ENCODE data around the gene KCNC1.

Gene KCNC1

DNA sequence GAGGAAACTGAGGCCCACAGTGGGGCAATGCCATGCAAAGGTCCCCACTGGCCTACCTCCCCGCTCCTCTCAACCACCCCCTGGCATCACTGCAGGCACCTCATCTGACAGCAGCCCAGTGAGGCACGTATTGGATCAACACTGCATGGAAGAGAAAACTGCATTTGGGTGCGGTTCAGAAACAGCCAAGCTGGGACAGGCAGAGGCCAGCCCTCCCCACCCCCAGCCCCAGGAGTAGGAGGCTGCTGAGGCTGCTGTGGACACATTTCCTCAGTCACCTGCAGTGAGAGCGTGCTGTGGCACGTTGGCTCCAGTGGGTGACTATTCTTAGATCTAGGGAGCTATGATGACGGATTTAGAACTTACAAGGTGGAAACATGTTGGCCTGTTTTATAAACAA, 63.7 kb downstream of the KCNC1 start:
- no peak for DNase-seq

DNA sequence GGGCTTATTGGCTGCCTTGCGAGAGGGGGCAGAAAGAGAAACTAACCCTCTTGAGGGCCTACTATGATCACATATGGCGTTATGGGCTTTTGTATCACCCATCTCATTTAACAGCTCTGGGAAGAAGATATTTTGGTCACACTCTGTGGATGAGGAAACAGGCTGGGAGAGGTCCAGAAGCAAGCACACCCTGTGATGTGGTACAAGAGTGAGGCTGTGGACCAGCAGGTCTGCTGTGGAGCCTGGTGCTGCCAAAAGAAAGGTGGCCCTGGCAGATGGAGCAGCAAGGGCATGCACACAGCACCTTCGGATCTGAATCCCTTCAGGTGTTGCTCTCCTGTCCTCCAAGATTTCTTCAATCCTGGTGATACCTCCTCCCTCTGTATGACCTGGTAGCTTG, 64.1 kb downstream of the KCNC1 start:
- no peak for DNase-seq

DNA sequence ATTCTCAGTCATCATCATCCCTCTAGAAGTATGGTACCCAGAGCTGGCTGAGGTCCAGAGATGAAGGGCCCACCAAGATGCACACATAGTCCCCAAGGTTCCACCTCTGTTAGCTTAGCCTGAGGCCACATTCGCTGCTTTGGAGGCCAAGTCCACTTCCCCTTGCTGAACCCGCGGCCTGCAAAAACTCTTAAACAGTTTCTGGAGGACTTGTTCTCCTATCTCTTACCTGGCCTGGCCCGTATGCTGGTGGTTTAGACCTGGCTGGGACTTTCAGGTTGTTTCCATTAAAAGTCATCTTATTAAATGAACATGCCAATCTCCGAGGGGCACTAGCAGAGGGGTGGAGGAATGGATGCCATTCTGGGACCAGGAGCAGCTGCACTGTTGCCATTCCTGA, 64.6 kb downstream of the KCNC1 start:
- DNase-seq: no peak

DNA sequence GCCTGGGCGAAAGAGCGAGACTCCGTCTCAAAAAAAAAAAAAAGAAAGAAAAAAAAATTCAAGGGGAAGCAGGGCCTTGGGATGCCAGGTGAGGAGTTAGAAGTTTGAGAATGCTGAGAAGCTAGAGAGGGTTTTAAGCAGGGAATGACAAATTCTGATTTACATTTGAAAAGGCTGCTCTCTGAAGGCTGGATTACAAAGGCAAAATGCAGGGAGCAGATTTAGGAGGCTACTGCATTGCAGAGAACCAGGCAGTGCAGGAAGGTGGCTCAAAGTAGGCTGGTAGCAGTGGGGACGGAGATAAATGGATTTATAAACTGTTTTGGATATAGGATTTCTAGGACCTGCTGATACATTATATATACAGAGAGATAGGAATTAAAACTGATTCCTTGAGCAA, 66.6 kb downstream of the KCNC1 start:
- DNase-seq: no peak

DNA sequence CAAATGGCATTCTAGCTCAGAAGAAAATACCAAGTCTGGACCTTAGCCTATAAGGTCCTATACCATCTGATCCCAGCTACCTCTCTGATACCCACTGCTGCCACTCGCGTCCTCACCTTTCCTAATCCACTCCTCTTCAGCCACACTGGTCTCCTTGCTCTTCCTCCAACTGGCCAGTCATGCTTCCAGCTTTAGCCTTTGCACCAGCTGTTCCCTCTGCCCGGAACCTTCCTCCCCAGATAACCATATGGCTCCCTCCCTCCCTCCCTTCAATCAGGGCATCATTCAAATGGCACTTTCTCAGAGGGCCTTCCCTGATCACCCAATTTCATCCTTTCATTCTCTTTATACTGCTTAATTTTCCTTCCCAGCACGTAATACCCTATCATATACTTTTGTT, 67.9 kb downstream of the KCNC1 start:
- no peak for DNase-seq

DNA sequence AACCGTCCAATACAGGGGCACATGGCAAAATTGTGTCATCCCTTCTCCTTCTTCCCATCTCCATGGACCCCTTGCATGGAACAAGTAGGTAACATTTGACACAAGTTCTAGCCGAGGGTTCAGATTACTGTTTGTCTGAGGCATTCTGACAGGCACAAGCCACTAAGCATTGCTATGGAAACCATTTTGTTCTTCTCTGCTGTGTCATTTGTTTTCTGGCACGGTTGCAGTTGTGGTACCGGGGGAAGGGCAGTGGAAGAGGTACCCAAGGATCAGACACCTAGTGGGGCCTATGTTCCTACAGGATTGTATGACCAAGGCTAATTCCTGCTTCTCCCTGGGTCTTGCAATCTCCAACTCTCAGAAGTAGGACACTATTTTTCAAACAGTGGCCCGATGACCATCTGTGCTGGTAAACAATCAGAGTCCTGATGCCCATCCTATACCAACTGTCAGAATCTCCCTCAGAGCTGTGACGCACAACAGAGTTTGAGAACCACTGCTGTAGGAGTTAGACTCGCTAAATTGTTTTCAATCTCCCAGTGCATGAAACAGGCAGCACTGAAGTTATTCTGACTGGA, 69.3 kb downstream of the KCNC1 start:
- DNase-seq: no peak

DNA sequence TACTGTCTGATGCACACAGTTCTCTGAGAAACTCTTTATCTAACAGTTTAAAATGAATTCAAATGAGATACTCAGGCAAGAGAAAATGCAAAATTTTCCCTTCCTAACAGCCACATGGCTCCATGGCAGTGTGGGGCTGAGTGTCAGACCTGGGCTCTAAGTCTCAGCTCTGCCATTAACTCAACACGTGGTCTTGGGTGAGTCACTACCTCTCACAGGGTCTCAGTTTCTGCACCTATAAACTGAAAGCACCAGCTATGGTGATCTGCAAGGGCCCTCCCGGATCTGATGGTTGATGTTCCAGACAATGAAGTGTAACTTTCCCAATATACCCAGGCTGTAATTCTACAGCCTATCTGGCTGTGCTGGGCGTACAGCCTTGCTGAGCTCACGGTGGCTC, 70.5 kb downstream of the KCNC1 start:
- DNase-seq: no peak

DNA sequence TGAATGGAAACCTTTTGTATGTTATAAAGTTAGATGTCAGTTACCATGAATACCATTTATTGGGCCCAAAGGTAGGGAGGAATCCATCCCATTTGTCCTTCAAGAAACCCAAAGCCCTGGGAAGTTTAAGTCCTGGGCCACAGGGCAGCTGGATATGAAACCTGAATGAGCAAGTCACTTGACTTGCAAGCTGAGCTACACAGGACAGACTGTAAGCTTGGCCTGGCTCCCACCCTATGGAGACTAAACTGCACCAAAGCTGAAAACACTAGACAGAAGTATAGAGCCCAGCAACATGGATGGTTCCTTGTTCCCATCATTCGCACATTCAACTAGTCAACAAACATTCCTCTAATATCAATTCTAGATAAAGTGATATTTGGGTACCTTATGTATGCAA, 71.3 kb downstream of the KCNC1 start:
- no peak for DNase-seq

DNA sequence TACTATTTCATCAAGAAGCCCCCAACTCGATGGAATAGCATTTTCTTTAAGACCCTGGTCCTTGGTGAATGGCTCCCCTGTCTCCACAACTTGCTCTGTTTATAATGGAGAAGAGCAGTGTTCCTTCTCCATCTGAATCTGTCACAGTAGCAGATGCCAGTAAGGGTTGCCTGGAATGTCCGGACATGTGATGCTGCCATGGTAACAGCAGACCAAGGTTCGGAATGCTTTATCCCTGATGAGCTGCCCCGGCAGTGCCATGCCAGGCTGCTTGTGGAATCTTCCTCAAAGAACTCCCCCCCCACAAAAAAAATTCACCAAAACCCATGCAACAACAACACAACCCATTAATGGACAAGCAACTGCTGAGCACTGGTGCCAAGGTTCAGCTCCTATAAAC, 72.5 kb downstream of the KCNC1 start:
- DNase-seq: no peak

DNA sequence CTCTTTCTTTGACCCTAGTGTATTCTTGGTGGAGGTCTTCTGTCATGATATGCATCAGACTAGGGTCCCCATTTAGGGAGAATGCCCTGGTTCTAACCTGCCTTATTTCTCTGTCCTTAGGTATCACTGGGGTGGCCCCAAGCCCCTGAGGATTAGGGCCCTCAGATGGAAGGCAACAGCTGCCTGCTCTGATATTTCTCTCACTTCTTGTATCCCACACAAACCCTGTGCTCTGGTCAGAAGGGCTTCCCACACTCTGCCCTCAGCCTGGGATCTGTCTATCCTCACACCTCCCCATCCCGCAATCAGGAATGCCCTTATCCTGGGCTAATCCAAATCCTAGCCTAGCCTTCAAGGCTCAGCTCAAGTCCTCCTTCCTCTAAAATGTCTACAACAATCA, 75.5 kb downstream of the KCNC1 start:
- no peak for DNase-seq

DNA sequence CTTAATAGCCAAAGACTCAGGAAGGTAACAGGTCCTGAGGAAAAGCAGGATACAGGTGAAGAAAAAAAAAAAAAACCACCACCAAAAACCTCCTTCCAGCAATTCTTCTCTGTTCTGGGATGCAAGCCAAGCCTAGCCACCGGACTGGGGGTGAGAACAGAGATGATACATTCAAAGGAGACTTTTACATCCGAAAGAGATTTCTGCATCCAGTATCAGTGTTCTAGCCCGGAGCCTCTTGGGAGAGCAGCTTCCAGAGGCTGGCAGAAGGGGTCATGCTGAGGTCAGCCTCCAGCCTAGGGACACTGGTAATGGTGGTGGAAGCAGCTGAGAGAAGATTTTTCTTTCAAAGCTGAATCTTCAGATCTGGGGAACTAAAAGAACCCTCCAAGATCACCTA, 76.2 kb downstream of the KCNC1 start:
- no peak for DNase-seq

DNA sequence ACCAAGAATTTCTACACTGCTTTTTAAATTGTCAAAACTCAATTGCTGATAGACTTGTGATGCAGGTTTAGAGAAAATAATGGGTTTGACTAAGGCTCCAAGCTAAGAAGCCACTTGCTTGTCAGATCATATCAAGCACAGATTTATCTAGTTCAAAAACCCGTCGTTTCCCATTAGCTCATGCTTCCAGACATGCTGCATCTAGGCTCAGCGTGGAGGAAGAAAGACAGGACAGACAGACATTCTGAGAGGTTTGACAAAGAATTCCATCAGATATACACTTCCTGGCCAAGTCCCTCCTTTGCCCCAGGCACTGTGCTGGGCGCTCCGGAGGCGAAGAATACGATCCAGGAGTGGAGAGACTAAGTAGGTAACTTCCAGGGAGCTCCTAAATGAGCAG, 76.8 kb downstream of the KCNC1 start:
- no peak for DNase-seq

DNA sequence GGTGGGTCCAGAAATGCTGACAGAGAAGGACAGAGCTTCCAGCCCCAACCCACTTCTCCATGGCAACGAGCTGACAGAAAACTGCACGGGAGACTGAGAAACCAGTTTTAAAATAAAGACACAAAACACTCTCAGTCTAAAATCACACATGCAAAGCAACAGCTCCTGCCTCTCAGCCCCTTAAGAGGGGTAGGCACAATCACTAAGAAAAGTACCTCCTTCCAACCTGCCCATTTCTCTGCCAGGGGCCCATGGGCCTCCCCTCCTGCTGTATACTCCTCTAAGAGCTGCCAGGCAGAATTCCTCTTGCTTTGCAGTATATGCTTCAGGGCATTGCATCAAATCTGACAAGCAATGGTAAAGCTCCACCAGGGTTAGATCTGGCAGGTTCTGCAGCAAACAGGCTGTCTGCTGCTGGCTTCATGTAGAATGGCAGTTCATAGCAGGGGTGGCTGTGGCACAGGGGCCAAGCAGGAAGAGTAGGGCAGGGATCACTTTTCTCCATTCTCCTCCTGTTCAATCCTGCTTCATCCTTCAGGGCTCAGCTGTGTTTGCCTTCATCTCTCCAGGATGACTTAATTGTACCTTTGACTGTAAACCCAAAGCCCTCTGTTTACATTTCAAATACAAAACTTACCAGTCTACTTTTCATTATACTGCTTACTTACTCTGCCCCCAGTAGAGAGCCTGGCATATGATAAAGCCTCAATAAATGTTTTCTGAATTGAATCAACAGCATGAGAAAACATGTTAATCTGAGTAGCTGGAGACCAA, 77.7 kb downstream of the KCNC1 start:
- peak; percentile 43 for DNase-seq

DNA sequence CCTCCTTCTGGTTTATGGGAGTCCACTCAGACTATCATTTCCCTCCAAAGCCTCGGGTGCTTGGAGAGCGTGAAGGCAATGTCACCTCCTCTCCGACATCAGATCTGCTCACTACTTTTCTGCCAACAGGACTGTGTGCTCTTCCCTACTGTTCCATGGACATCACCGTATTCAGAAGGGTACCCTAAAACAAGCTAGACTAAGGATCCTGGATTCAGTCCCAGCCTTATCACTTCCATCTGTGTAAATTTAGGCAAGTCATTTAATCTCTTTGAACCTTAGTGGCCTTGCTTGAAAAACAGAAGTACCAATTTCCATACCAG, 78.2 kb downstream of the KCNC1 start:
- DNase-seq: no peak

DNA sequence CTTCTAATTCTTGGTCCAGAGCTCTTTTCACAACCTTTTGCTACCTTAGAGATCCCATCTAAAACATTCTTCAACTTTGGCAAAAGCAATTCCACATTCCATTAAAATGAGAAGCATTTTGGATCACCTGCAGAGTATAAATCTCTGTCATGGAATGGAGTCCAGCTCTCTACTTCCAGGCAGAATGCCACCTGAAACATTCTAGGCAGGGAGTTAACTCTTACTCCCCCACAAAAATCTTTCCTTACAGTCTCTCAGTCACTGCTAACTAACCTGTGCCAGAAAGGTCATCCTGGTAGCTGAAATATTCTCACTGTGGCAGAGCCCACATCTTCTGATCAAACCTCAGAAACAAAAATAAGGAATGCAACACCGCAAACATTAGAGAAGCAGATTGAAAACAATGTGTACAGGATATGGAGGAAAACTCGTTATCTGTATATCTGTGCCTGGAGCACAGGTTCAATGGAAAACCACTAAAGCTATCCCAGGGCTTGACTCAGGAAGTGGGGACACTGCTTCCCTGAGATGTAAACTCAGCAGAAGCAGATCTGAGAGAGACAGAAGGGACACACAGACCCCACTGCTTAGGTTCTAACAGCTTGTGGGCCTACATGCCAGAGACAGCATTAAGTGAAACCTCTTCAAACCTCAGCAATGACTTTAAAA, 78.9 kb downstream of the KCNC1 start:
- no peak for DNase-seq

DNA sequence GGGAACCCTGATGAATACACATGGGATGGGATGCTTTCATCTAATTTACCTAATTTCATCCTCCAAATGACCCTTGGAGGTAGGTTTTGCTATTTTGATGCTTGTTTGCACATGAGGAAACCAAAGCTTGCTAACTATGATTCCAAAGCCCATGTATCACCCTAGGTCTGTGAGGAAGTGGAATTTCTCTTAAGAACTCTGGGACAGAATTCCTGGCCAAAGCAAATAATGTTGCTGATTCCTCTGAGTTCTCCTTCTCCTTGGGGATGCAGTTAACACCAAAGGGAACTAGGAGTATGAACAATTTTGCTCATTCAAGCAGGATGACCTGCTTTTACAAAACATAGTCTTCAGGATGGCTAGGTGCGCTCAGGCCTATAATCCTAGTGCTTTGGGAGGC, 80.0 kb downstream of the KCNC1 start:
- no peak for DNase-seq

DNA sequence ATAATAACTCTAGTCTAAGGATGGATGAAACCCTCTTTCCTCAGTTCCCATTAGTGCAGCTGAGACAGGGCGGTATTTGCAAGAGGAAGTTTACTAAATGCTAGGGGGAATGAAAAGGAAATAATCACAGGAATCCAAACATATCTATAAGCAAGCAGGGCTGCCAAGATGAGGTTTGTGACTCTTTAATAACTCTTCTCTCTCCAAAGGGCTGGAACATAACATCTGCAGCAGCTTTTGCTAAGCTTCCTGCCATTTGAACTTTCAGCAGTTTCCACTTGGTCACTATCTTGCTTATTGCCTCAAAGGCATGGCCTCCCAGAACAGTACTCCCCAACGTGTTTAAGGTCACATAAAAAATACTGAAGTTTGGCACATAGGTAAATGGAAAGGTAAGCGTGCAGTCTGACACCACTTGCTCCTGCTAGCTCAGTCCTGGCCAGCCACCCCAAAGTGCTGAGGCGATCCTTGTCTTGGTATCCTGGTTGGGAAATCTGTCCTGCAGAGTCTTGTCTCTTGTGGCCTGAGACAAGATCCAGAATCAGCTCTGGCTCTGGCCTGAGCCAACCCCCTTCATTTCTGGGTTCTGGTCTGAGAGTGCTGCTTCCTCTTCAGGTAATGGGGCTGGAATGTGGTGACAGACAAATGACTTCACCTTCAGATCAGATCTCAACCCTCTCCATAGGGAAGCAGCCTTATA, 81.8 kb downstream of the KCNC1 start:
- DNase-seq: no peak

DNA sequence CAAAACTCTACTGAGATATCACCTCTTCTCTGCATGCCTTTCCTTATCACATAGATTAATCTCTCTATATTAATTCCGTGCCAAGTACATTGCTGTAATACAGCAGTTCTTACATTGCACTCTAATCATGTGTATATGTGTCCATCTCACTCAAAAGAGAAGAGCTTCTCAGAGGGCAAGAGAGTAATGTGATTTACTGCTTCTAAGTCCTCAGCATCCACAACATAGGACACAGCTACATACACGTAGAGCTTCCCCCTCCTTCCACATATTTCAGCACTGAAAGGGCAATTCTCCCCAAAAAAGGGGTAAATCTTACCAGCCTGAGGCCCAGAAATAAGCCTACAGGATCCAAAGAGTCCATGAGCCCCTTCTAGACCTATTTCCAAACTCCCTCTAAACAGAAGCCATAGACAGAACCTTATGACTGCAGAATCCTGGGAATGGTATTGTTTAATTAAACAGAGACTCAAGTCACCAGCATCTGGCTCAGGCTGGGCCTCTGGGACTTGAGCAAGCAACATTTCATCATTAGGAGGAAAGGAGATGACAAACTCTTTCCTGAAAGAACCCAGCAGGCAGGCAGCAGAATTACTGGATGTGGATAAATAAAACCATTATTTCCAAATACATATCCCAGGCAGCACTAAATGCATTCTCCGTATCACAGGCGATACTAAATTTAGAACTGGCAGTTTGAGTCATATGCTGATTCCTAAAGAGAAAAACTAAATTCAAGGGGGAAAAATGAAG, 87.2 kb downstream of the KCNC1 start:
- DNase-seq: no peak

DNA sequence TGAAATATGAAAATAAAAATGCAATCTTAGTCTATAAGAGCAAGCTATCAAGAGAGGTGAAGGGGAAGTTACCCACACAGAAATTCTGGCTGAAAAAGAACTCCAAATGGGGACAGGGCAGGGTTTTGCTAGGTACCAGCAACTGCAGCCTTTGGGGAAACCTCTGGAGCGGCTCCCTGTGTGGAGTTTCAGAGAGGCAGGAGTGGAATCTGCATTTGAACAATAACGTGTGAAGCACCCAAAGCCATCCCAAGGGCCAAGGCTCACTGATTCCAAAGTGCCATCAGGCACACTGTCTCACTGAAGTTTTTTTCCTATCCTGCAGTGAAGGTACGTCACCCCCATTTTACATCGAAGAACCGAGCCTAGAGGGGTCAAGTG, 87.8 kb downstream of the KCNC1 start:
- no peak for DNase-seq

DNA sequence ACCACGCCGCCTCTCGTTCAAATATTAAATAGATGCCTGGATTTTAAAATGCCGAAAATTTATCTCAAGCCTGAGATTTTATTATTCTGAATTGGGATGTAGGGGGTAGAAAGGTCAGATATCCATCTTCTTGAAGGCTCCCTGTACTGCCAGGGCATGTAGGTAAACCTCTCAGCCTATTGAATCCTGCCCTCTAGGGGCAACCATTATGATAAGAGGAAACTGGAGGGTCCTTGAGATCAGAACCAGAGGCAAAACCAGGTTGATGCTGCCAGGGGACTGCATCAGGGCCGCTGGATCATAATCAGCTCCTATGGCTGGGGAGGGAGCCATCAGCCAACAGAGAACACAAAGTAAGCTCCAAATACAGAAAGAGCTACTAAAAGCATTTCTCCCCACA, 92.4 kb downstream of the KCNC1 start:
- no peak for DNase-seq

DNA sequence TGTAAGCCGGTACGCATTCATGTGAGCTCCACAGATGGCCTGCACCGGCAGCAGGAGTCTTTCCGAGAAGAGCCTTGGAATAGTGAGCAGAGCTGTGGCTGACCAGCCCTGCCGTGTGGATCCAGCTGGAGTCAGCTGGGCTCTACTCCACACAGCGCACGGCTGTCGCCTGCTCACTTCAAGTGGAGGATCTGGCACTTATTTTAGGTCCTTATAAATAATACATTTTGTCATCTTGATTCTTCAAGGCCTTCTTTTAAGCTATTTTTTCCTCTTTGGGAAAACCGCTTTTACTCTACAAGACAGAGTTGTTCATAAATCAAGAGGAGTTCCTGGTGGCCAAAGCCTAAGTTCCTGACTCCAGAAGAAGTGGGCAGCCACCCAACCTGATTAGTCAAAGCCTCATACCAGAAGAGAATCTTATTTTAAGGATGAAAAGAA, 93.8 kb downstream of the KCNC1 start:
- DNase-seq: peak; percentile 70

DNA sequence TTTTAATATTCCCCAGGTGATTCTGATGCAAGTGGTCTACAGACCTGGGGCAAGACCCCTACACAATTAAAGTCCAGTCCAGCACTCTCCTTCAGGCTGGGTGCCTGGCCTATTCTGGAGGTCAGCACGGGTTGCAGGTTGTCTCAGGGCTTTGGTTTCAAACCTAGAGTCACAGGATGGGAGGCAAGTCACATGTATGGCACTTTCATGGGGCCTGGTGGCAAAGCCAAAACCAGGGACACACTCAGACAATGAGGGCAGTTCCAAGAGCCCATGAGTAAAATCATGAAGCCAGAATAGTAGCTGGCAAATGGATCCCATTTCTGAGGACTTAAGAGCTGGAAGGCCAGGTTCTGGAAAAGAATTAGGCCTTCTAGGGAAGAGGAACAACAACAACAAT, 96.6 kb downstream of the KCNC1 start:
- DNase-seq: no peak

DNA sequence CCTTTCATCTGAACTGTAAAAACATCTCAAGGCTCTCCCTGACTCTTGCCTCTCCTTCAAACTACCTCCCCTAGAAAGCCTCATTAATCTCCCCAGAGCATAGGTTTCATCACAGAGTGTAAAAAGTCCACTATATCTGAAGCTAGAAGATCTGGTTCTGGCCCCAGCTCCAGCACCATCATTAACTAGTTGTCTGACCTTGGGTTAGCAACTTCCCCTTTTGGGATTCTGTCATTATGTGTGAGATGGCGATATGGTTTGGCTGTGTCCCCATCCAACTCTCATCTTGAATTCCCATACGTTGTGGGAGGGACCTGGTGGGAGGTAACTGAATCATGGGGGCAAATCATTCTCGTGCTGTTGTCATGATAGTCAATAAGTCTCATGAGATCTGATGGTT, 97.3 kb downstream of the KCNC1 start:
- DNase-seq: no peak

Data from left hindlimb (tissue), 1 donor.